GM12873 (cell line): ENCODE measurements around the gene PRLR.
A peak's percentile ranks its signal among the peaks of the same experiment; 100 is the strongest.

Experiments used
- CTCF ChIP-seq: IDR thresholded peaks from 2 replicates; pipeline ENCODE4 v1.5.1; 2012; ENCODE audit warnings: low read depth, mild to moderate bottlenecking, moderate library complexity, low read length, control low read depth; ENCODE audit not compliant: insufficient read depth; ENCODE audit errors: missing control alignments

The PRLR gene

GRCh38 chr5:35202319-35203111 lies 27.8 kb downstream of the PRLR start:
- peak; percentile 60 for TF ChIP-seq CTCF

GRCh38 chr5:35201291-35201690 lies 29.0 kb downstream of the PRLR start:
- no peak for TF ChIP-seq CTCF

GRCh38 chr5:35199886-35200285 lies 30.4 kb downstream of the PRLR start:
- no peak for TF ChIP-seq CTCF

GRCh38 chr5:35198686-35199085 lies 31.6 kb downstream of the PRLR start:
- no peak for TF ChIP-seq CTCF

- no peak for TF ChIP-seq CTCF
Measured at GRCh38 chr5:35198075-35198474, 32.2 kb downstream of the PRLR start.

- TF ChIP-seq CTCF = no peak
Measured at GRCh38 chr5:35197351-35197750, 32.9 kb downstream of the PRLR start.

- TF ChIP-seq CTCF = no peak
Measured at GRCh38 chr5:35195472-35195852, 34.8 kb downstream of the PRLR start.
